Activated gamma-delta T cell treated with Interleukin-2 at 50 U/mL for 16 hours (primary cell): ENCODE measurements around the gene ATE1.

Source experiments
- DNase-seq: peaks from one replicate; pipeline ENCODE4 v3.0.0-alpha.2; 2020

The ATE1 gene

GRCh38 chr10:121865554-121865953, 62.3 kb downstream of the ATE1 start:
- no peak for DNase-seq

- no peak for DNase-seq
These were observed 63.2 kb downstream of the ATE1 start for GRCh38 chr10:121864653-121865052.

DNA sequence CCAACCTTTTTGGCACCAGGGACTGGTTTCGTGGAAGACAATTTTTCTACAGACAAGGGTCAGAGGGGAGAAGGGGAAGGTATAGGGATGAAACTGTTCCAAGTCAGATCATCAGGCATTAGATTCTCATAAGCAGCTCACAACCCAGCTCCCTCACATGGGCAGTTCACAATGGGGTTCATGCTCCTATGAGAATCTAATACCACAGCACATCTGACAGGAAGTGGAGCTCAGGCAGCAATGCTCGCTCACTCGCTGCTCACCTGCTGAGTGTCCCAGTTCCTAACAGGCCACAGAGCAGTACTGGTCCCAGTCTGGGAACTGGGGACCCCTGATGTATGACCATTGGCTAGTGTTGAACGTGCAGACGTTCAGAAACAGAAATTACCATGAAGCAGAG, 63.7 kb downstream of the ATE1 start:
- DNase-seq, result no peak

DNA sequence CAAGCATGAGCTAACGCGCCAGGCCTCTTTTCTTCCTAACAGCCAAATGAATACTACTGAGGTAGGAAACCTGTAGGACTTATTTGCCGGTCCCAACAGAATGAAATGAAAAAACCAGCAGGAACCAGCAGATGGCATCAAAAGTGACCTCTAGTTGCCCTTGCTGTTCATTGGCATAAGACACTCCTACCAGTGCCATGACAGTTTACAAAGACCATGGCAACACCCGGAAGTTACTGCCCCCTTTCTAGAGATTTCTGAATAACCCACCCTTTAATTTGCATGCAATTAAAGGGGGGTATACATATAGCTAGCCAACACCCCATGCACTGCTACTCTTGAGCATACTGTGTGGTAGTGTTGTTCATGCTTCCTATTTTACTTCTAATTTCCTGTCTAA, 65.2 kb downstream of the ATE1 start:
- no peak for DNase-seq

GRCh38 chr10:121862042-121862441, 65.8 kb downstream of the ATE1 start:
- DNase-seq, result no peak

DNA sequence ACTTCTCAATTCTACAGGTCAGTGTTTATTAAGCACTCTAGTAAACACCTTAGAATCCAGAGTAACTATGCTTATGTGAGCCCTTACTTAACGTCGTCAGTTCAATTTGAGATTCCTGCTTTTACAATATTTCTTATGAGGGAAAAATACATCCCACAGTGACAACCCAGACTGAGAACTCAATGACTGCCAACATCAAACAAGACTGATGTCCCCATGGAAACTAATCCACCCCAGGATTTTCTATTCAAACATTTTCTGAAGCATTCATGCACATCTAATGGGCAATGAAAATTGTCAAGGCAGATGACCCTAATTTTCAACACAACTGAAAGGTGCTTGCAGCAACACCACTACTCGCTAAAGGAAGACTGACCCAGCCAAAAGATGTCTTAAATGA, 67.0 kb downstream of the ATE1 start:
- DNase-seq, result no peak

- DNase-seq, result no peak
These were observed 72.9 kb downstream of the ATE1 start for GRCh38 chr10:121854809-121855445.

DNA sequence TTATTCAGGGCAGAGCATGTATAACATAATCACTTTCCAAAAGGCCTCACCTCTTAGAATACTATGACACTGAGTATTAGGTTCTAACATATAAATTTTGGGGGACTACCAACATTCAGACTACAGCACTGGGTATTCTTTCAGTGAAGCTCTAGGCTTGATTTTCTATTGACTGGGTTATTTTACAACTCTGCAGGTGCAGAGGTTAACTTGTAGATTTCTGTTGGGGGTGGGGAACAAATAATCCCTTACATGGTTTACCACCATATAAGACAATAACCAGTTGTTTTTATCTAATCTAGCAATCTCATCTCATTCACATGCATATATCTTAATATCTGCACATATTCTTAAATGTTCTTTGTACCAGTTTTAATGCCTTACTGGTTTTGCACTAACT, 73.9 kb downstream of the ATE1 start:
- DNase-seq, result no peak

- DNase-seq, result no peak
These were observed 76.0 kb downstream of the ATE1 start for GRCh38 chr10:121851786-121852185.

DNA sequence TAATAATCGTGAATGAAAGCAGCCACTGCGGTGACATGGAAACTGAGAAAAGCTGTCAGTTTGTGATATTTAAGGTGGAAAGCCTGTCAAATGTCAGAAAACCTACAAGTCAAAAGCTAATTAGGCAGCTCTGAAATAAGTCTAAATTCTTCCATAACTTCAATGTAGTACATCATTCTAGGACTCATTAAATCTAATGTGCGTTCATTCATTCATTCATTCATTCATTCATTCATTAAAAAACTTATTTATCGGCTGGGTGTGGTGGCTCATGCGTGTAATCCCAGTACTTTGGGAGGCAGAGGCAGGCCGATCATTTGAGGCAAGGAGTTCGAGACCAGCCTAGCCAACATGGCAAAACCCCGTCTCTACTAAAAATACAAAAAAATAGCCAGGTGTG, 79.7 kb downstream of the ATE1 start:
- DNase-seq, result no peak

DNA sequence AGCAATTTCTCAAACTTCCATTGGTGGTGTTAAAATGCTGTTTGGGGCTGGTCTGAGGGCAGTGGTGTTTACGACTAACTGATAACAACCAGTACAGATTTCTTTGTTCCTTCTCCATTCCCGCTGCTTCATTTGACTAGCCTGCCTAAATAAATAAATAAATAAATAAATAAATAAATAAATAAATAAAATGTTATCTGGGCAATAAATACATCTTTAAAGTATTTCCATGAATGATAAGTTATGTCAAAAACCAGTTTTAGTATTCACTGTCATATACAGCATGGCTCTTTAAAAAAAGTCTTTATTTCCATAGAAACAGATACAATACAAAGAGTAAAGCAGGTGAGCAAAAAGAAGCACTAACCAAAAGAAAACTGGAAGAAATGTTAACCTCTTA, 81.3 kb downstream of the ATE1 start:
- no peak for DNase-seq

DNA sequence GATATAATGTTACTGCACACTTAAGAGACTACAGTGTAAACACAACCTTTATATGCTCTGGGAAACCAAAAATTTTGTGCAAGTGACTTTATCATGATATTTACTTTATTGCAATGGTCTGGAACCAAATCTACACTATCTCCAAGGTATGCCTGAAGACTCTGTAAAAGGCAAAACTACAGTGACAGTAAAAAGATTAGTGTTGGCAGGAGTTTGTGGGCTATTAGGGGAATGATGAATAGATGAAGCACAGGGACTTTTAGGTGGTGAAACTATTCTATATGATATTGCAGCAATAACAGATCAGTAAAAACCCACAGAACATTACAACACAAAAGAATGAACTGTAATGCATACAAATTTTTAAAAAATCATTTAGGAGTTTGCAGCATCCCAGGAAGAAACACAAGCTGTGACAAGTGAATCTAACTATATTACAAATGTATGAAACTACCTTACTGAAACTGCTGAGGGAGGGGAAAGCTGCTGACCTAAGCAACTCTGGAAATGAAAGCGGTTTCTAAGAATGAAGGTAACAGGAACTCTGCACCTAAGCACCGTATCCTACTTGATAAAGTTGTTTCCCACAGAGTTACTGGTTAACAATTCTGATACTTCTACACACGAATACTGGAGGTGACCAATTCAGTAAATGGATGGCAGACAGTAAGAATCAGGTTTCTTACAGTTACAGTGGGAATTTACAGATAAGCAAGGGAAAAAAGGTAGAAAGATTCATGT, 82.6 kb downstream of the ATE1 start:
- DNase-seq, result no peak

- no peak for DNase-seq
These were observed 83.3 kb downstream of the ATE1 start for GRCh38 chr10:121844537-121844936.

- DNase-seq, result no peak
These were observed 84.5 kb downstream of the ATE1 start for GRCh38 chr10:121843379-121843778.

DNA sequence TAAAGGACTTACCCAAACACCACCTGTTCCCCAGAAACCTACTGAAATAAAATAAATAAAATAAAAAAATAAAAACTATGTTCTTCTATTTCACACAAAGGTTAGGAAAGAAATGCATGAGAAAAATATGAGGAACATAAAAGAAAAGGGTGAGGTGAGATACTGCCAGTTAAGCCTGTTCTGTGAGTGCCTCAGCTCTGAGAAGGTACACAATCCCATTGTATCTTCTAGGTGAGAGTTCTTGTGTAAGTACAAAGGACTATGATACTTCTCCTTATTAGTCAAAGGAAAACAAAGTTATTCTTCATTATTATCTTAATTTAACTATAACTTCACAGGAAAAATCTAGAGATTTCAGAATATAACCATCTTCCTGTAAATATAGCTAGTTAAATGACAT, 86.0 kb downstream of the ATE1 start:
- DNase-seq, result no peak

DNA sequence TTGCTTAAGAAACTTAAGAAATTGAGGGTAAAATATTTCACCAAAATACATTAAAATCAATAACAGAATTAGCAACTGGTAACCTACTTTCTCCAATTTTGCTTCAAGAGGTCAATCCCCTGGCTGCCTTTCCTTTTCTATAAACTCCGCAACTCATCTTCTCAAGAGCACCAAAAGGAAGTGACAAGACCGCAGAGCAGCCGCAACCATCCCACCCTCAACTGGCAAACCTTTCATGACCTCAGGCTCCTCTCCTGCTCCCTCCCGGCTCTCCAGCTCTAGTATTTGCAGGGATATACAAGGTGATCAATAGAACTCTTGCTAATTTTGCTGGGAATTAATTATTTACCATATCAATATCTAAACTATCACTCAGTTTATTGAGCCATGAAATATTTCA, 88.9 kb downstream of the ATE1 start:
- DNase-seq, result no peak

- DNase-seq, result no peak
These were observed 89.7 kb downstream of the ATE1 start for GRCh38 chr10:121838149-121838548.

GRCh38 chr10:121836171-121836570, 91.7 kb downstream of the ATE1 start:
- no peak for DNase-seq

- DNase-seq, result no peak
These were observed 92.5 kb downstream of the ATE1 start for GRCh38 chr10:121835376-121835775.

- DNase-seq, result no peak
These were observed 93.1 kb downstream of the ATE1 start for GRCh38 chr10:121834757-121835156.

DNA sequence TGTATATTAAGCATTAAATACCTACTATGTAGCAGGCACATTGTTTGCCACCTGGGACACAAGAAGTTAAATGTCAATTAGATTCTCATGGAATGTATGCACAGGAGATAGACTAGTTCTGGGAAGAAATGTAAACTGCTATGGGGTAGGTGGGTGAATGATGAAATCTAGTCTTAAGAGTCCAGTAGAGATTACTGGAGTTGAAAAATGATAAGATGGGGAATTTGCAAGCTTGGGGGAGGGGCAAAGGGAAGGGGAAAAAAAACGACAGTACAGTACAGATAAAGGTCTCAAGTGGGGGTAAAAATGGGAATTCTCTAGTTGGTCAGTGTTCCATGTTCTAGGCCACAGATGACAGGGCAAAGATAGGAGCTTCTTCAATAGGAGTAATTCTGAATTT, 94.4 kb downstream of the ATE1 start:
- no peak for DNase-seq

DNA sequence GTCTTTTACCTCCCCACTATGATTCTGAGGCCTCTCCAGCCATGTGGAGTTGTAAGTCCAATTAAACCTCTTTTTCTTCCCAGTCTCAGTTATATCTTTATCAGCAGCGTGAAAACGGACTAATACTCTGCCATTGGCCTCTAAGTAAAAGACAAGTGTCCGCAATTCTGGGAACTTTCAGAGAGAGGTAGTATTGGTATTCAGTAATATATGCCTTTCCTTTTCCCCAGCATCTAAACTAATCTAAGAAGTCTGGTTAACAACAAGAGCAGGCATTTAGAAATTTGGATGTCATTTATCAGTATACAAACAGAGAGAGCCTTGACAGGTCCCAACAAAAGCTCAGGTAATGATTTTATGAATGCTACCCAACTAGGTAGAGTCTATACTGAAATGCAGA, 95.2 kb downstream of the ATE1 start:
- no peak for DNase-seq

DNA sequence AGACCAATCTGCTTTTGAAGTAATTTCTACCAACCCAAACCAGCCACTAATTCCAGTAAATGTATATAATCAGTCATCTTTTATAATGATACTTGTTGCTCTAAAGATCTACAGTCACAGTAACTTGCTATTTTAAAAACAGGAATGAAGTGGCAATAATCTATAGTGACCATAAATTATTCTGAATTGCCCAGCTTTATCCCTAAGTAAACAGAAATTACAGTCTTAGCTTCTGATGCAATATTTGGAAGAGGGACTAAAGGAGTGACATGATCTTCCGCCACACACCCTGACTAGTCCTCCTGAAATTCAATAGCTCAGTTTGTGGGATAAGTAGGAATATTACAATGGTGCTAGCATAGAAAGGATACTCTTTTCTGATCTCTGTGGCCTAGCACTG, 96.1 kb downstream of the ATE1 start:
- DNase-seq, result no peak

- no peak for DNase-seq
These were observed 96.6 kb downstream of the ATE1 start for GRCh38 chr10:121831237-121831636.

DNA sequence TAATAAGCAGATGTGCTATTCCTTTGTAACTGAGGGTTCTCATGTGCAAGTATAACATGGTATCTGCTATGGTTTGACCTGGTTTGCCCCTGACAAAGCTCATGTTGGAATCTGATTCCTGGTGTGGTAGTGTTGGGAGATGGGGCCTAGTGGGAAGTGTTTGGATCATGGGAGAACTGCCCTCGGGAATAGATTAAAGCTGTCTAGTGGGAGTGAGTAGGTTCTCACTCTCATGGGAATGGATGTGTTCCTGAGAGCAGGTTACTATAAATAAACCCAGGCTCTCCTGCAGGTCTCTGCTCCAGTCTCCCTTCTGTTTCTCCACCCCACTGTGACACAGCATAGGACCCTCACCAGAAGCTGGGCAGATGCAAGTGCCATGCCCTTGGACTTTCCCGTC, 97.7 kb downstream of the ATE1 start:
- DNase-seq, result no peak
